GM19239 (cell line): ENCODE measurements around the gene PSD2.
A peak's percentile ranks its signal among the peaks of the same experiment; 100 is the strongest.

Experiments
- DNase-seq: peaks from one replicate; pipeline ENCODE4 v3.0.0; 2011; ENCODE audit warnings: low spot score; ENCODE audit not compliant: insufficient read length
- FAIRE-seq: peaks from 2 replicates; lab custom pipeline; 2011; peaks lifted over from hg19 to GRCh38; lab: Jason Lieb, UNC

The PSD2 gene

DNA sequence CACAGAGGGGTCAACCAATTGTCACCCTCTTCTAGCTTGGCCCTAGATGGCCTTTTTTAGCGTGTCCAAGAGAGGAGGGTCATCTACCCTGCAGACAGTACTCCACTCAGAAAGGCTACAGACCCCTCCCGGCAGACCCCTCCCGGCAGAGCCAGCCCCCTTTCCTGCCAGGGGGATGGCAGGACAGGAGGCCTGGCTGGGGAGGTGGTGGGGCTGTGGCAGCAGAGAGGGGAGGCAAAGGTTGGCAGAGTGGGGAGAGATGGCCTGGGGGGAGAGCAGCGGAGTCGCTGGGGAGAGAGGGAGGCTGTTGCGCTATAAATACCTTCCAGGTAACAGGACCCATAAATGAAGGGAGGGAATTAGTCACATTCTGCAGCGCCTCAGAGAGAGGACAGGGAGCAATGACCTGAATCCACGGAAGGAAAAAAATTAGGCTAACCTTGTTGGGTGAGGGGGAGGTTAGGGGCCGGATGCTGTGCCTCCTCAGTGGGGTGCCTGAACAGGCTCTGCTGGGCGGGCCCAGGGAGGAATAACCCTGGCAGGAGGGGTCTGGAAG, 32.9 kb upstream of the PSD2 start:
- no peak for FAIRE-seq
- DNase-seq, result no peak

GRCh38 chr5:139763280-139763929, 32.2 kb upstream of the PSD2 start:
- FAIRE-seq (no peak), DNase-seq (no peak)

- FAIRE-seq, result no peak
- DNase-seq, result no peak
Observed at GRCh38 chr5:139763930-139764791, 31.4 kb upstream of the PSD2 start.

GRCh38 chr5:139764886-139765408, 30.7 kb upstream of the PSD2 start:
- FAIRE-seq (no peak), DNase-seq (no peak)

GRCh38 chr5:139765409-139766217, 30.0 kb upstream of the PSD2 start:
- peak; percentile 78 for FAIRE-seq
- peak; percentile 91 for DNase-seq

GRCh38 chr5:139767960-139768359, 27.6 kb upstream of the PSD2 start:
- no peak for DNase-seq
- no peak for FAIRE-seq

DNA sequence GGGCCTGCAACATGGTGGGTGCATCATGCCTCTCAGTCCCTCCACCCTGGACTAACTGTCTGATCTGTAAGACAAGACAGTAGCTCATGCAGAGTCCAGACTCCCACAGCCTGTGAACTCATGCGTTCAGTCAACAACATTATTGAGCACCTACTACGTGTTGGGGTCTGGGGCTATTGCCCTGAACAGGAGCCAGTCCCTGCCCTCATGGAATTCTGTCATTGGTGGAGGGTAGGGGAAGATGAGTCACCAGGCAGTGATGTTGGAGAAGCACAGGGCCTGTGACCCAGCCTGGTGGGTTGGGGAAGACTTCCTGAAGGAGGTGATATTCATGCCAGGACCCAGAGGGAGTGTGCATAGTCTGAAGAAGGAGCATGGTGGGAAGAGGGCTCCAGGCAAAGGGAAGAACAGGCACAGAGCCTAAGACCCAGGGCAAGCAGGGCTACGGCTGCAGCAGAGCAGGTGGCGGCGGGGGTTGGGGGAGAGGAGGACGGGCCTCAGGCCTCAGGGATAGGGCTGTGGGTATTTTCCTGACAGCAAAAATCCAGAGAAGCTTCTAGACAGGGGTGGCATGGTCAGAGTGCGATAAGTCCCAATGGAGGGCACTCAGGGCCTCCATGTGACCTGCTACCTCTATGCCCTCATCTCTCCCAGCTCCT, 26.7 kb upstream of the PSD2 start:
- no peak for FAIRE-seq

GRCh38 chr5:139769477-139769876, 26.1 kb upstream of the PSD2 start:
- DNase-seq, result no peak
- FAIRE-seq, result no peak

More for the DNA sequence above, 26.7 kb upstream of the PSD2 start:
- DNase-seq, result no peak

GRCh38 chr5:139770722-139771121, 24.9 kb upstream of the PSD2 start:
- DNase-seq (no peak), FAIRE-seq (no peak)

DNA sequence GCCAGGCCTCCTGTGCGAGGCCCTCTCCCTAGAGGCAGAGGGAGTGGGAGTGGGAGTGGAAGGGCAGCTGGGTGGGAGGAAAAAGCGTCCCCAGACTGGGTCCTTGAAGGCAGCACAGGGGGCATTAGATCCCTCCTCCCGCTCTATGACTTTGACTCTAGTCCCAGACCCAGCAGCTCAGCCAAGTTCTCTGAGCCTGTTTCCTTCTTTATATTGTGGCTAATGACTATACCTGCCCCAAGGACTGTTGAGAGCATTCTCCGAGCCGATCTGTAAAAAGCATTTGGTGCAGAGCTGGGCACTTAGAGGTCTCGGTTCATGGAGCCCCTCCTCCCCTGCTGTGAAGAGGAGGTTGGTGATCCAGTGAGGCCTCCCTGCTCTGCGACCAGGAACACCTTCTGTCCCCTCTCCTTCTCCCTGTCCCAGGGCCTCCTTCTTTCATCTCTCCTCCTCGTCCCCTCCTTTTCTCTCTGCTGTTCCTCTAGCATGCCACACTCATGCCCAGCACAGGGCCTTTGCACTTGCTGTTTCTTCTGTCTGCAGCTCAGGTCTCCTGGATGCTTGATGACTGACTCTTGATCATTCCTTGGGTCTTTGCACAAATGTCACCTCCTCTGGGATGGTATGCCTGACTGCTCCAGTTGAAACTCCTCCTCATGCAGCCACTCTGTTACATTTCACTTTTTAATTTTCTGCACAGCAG, 23.4 kb upstream of the PSD2 start:
- DNase-seq (no peak), FAIRE-seq (no peak)

DNA sequence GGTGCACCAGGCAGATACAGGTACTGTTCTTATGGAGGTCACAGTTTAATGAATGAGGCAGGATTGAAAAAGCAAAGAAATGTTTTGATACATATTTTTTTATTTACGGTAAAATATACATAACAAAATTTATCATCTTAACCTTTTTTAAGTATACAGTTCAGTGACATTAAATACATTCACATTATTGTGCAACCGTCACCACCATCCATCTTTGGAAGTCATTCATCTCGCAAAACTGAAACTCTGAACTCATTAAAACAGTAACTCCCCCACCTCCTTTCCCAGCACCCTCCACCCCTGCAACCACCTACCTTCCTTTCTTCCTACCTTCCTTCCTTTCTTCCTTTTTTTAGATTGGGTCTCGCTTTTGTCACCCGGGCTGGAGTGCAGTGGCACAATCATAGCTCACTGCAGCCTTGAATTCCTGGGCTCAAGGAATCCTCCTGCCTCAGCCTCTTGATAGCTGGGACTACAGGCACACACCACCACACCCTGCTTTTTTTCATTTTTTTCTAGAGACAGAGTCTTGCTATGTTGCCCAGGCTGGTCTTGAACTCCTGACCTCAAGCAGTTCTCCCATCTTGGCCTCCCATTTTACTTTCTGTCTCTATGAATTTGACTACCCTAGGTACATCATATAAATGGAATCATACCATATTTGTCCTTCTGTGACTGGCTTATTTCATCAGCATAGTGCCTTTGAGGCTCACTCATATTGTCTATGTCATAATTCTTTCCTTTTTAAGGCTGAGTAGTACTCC, 22.5 kb upstream of the PSD2 start:
- no peak for FAIRE-seq
- DNase-seq, result no peak

- FAIRE-seq (peak; percentile 56), DNase-seq (peak; percentile 79)
Observed at GRCh38 chr5:139774980-139775661, 20.5 kb upstream of the PSD2 start.

DNA sequence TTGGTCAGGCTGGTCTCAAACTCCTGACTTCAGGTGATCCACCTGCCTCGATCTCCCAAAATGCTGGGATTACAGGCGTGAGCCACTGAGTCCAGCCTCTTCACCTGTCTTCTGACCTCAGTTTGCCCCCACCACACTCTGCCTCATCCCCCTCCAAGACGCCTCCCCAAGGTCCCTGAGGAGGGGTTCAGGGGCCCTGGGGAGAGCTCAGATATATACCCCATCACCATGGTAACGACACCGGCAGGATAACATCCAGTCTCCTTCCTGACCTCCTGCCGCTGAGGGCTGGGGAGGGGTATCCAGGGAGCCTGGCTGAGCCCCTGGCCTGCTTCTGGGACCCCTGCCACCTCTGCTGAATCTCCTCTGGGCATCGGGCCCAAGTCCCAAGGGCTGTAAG, 19.7 kb upstream of the PSD2 start:
- FAIRE-seq, result no peak
- no peak for DNase-seq

DNA sequence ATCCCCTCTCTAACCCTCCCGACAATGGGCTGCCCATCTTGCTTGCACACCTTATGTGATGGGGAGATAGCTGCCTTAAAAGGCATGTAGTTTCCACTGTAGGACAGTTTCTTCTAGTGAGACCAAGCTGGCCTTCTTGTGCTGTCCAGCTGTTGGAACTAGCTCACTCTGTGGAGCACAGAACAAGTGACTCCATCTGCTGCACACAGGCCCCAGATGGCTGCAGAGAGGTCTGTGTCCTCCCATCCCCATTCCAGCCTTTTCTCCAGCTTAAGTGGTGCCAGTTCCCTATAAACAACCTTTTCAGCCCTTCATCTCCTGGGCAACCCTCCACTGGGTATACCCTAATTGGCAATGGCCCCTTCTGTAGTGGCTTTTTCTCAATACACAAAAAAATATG, 18.7 kb upstream of the PSD2 start:
- FAIRE-seq, result no peak
- DNase-seq, result no peak

- DNase-seq (no peak), FAIRE-seq (no peak)
Observed at GRCh38 chr5:139783436-139783965, 12.1 kb upstream of the PSD2 start.

DNA sequence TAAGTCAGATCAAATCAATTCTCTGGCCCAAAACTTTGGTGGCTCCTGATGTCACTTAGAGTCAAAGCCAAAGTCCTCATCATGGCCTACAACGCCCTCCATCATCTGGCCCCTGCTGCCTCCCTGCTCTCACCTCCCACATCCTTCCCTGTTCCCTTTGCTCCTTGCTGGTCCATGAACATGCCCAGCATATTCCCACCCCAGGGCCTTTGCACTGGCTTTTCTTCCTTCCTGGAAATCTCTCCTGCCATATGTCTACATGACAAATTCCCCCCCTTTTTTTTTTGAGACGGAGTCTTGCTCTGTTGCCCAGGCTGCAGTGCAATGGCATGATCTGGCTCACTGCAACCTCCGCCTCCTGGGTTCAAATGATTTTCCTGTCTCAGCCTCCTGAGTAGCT, 11.1 kb upstream of the PSD2 start:
- FAIRE-seq (no peak), DNase-seq (no peak)

DNA sequence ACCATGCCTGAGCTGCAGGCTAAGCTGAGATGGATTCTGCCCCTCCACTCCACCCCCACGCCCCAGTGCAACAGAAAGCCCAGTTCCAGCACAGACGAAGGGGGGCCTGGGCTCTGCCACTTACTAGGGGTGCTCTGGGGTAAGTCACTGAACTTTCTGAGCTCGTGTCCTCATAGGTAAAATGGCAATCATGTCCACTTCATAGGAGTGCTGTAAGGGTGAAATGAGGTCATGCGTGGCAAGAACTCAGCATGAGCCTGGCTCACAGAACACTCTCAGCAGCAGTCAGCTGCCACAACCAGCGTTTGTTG, 8.4 kb upstream of the PSD2 start:
- FAIRE-seq, result no peak

More for the DNA sequence above, 8.4 kb upstream of the PSD2 start:
- DNase-seq, result no peak
